ENCODE data around the gene ALG3. TPM values are rescaled to one million over a fixed set of nuclear protein-coding genes. Genes with fewer than 3 reads are reported as not detected.

ALG3 gene
- total and polyA plus RNA-seq, 2 experiments from 2014 or later, result 76.9 to 109 TPM

DNA sequence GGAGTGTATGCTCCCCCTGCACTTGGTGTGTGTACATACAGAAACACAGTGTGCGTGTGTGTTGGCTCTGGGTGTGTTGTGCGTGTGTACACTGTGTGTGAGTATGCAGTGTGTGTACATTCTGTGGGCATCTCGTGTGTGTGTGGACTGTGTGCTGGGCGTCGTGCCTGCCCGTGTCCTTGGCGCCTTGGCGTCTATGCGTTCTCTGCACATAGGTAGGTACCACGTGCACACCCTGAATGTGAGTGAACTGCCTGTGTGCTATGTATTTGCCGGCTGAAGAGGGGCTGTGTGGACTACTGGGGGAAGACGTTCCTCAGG, 26.6 kb upstream of the ALG3 start:
- Histone ChIP-seq H3F3A (replicated peaks; ENCODE audit: low read depth) (no peaks in the 10 kb centered on the region), H3K4me1 (ENCODE audit: insufficient read depth) (no peaks in the 10 kb centered on the region), H3K9me2 (ENCODE audit: insufficient read depth) (no peaks in the 10 kb centered on the region; the same call in 1 of the 2 replicates), H3K27ac (ENCODE audit: low read depth) (no peak overlapping the region), H4K20me1 (replicated peaks; ENCODE audit: insufficient read depth) (no peaks in the 10 kb centered on the region), H3K36me3 (ENCODE audit: insufficient read depth) (no peaks in the 10 kb centered on the region), H3K27me3 (ENCODE audit: insufficient read depth) (peaks cover 54% of the 10 kb centered on the region), H2AFZ (peak overlapping the region; percentile 98), H3K4me2 (peak overlapping the region; percentile 83), H3K79me2 (replicated peaks; ENCODE audit: insufficient read depth) (no peaks in the 10 kb centered on the region), H3K4me3 (peak overlapping the region; percentile 61)
- DNase-seq (ENCODE audit: low spot score), result no peak
- H3K27ac Mint-ChIP-seq, result no peak overlapping the region
- H3K27me3 Mint-ChIP-seq (ENCODE audit: insufficient read depth, low read depth, poor library complexity), result peaks cover 25% of the 10 kb centered on the region
- no peak; the same call in 2 of the 3 replicates for ATAC-seq
- TF ChIP-seq ZNF114 (CRISPR knock-in tag; IDR thresholded peaks at IDR 0.05), result no peak
- no peak for TF ChIP-seq ZNF462 (CRISPR knock-in tag; IDR thresholded peaks at IDR 0.05)
- TF ChIP-seq STAT1 (IDR thresholded peaks at IDR 0.05; ENCODE audit: unreplicated experiment), result no peak
- no peak for TF ChIP-seq NANOG (IDR thresholded peaks at IDR 0.05; ENCODE audit: borderline replicate concordance)
- no peak for TF ChIP-seq POLR2AphosphoS5 (IDR thresholded peaks at IDR 0.05; ENCODE audit: low read depth)
- no peak for TF ChIP-seq JUNB (IDR thresholded peaks at IDR 0.05; ENCODE audit: unreplicated experiment)
- no peak for TF ChIP-seq EZH2phosphoT487 (IDR thresholded peaks at IDR 0.05; ENCODE audit: unreplicated experiment)
- TF ChIP-seq CTCF (conservative IDR thresholded peaks at IDR 0.05; ENCODE audit: low read depth in 2 of 2), result no peak
- TF ChIP-seq, protein P1, sequence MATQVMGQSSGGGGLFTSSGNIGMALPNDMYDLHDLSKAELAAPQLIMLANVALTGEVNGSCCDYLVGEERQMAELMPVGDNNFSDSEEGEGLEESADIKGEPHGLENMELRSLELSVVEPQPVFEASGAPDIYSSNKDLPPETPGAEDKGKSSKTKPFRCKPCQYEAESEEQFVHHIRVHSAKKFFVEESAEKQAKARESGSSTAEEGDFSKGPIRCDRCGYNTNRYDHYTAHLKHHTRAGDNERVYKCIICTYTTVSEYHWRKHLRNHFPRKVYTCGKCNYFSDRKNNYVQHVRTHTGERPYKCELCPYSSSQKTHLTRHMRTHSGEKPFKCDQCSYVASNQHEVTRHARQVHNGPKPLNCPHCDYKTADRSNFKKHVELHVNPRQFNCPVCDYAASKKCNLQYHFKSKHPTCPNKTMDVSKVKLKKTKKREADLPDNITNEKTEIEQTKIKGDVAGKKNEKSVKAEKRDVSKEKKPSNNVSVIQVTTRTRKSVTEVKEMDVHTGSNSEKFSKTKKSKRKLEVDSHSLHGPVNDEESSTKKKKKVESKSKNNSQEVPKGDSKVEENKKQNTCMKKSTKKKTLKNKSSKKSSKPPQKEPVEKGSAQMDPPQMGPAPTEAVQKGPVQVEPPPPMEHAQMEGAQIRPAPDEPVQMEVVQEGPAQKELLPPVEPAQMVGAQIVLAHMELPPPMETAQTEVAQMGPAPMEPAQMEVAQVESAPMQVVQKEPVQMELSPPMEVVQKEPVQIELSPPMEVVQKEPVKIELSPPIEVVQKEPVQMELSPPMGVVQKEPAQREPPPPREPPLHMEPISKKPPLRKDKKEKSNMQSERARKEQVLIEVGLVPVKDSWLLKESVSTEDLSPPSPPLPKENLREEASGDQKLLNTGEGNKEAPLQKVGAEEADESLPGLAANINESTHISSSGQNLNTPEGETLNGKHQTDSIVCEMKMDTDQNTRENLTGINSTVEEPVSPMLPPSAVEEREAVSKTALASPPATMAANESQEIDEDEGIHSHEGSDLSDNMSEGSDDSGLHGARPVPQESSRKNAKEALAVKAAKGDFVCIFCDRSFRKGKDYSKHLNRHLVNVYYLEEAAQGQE (IDR thresholded peaks at IDR 0.05; ENCODE audit: unreplicated experiment), result no peak
- no peak for TF ChIP-seq CREB1 (CRISPR knock-in tag; IDR thresholded peaks at IDR 0.05; ENCODE audit: low read depth)
- TF ChIP-seq, protein P2, sequence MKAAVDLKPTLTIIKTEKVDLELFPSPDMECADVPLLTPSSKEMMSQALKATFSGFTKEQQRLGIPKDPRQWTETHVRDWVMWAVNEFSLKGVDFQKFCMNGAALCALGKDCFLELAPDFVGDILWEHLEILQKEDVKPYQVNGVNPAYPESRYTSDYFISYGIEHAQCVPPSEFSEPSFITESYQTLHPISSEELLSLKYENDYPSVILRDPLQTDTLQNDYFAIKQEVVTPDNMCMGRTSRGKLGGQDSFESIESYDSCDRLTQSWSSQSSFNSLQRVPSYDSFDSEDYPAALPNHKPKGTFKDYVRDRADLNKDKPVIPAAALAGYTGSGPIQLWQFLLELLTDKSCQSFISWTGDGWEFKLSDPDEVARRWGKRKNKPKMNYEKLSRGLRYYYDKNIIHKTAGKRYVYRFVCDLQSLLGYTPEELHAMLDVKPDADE (IDR thresholded peaks at IDR 0.05), result no peak
- no peaks in the 10 kb centered on the region; the same call in 2 of the 3 replicates for H3K9me3 Mint-ChIP-seq
- H3K4me3 Mint-ChIP-seq, result peak overlapping the region; percentile 74
- no peaks in the 10 kb centered on the region for H3K36me3 Mint-ChIP-seq (ENCODE audit: low read depth)
- H3K4me1 Mint-ChIP-seq, result peaks cover 7% of the 10 kb centered on the region; the same call in 2 of the 3 replicates

Data from GM23338 (cell line).